ENCODE results near the gene IDH3B. TPM values are rescaled to one million over a fixed set of nuclear protein-coding genes. Genes with fewer than 3 reads are reported as not detected.

IDH3B gene
- total RNA-seq, 1 donor from 2014 or later = 103 TPM

GRCh38 chr20:2654384-2654822 is 9.6 kb downstream of the IDH3B start:
- H3K4me1 Mint-ChIP-seq (ENCODE audit: low read depth, unreplicated experiment) = peaks cover 5% of the 10 kb centered on the region
- H3K36me3 Mint-ChIP-seq (ENCODE audit: unreplicated experiment) = peaks cover 4% of the 10 kb centered on the region
- peaks cover 13% of the 10 kb centered on the region for H3K27me3 Mint-ChIP-seq (ENCODE audit: unreplicated experiment)
- H3K27ac Mint-ChIP-seq (ENCODE audit: unreplicated experiment) = peak overlapping the region; percentile 28
- no peak for TF ChIP-seq CTCF (IDR thresholded peaks at IDR 0.05; ENCODE audit: partially characterized antibody, unreplicated experiment)
- peak overlapping the region; percentile 90 for H3K4me3 Mint-ChIP-seq (ENCODE audit: unreplicated experiment)
- H3K9me3 Mint-ChIP-seq (ENCODE audit: unreplicated experiment) = peaks cover 5% of the 10 kb centered on the region
- no peak for DNase-seq

- peaks cover 12% of the 10 kb centered on the region for H3K27me3 Mint-ChIP-seq (ENCODE audit: unreplicated experiment)
- peaks cover 2% of the 10 kb centered on the region for H3K9me3 Mint-ChIP-seq (ENCODE audit: unreplicated experiment)
- H3K27ac Mint-ChIP-seq (ENCODE audit: unreplicated experiment) = peak overlapping the region; percentile 76
- TF ChIP-seq CTCF (IDR thresholded peaks at IDR 0.05; ENCODE audit: partially characterized antibody, unreplicated experiment) = no peak
- H3K36me3 Mint-ChIP-seq (ENCODE audit: unreplicated experiment) = peaks cover 3% of the 10 kb centered on the region
- DNase-seq = no peak
- peaks cover 5% of the 10 kb centered on the region for H3K4me1 Mint-ChIP-seq (ENCODE audit: low read depth, unreplicated experiment)
- peak overlapping the region; percentile 90 for H3K4me3 Mint-ChIP-seq (ENCODE audit: unreplicated experiment)
Measured at GRCh38 chr20:2653556-2654383, 10.2 kb downstream of the IDH3B start.

GRCh38 chr20:2652724-2653555 is 11.1 kb downstream of the IDH3B start:
- H3K36me3 Mint-ChIP-seq (ENCODE audit: unreplicated experiment) = no peaks in the 10 kb centered on the region
- no peak for TF ChIP-seq CTCF (IDR thresholded peaks at IDR 0.05; ENCODE audit: partially characterized antibody, unreplicated experiment)
- DNase-seq = peak; percentile 79

GRCh38 chr20:2651772-2652723 is 12.0 kb downstream of the IDH3B start, which contains the start of gene NOP56:
TSS of gene NOP56 (plus strand) at chr20:2652632. CDS start at chr20:2652661, 29 bp downstream.
- peak; percentile 93 for DNase-seq
- Mint-ChIP-seq H3K36me3 (ENCODE audit: unreplicated experiment) (no peaks in the 10 kb centered on the region), H3K9me3 (ENCODE audit: unreplicated experiment) (no peaks in the 10 kb centered on the region), H3K27me3 (ENCODE audit: unreplicated experiment) (peaks cover 7% of the 10 kb centered on the region), H3K4me1 (ENCODE audit: low read depth, unreplicated experiment) (peaks cover 5% of the 10 kb centered on the region), H3K27ac (ENCODE audit: unreplicated experiment) (peak within 1 kb of the TSS; percentile 76), H3K4me3 (ENCODE audit: unreplicated experiment) (peak within 1 kb of the TSS; percentile 90)
- TF ChIP-seq CTCF (IDR thresholded peaks at IDR 0.05; ENCODE audit: partially characterized antibody, unreplicated experiment) = no peak

More at GRCh38 chr20:2652724-2653555, 11.1 kb downstream of the IDH3B start:
- H3K4me1 Mint-ChIP-seq (ENCODE audit: low read depth, unreplicated experiment) = peaks cover 5% of the 10 kb centered on the region
- H3K27me3 Mint-ChIP-seq (ENCODE audit: unreplicated experiment) = peaks cover 10% of the 10 kb centered on the region
- peaks cover under 1% of the 10 kb centered on the region for H3K9me3 Mint-ChIP-seq (ENCODE audit: unreplicated experiment)
- H3K4me3 Mint-ChIP-seq (ENCODE audit: unreplicated experiment) = peak overlapping the region; percentile 90
- peak overlapping the region; percentile 76 for H3K27ac Mint-ChIP-seq (ENCODE audit: unreplicated experiment)

All from glutamatergic neuron (in vitro differentiated cells).